T47D (cell line): ENCODE measurements around the gene CSNK1E.
A peak's percentile ranks its signal among the peaks of the same experiment; 100 is the strongest.

Source experiments
- DNase-seq, 2 experiments: peaks; one replicate each; pipeline versions ENCODE4 v3.0.0 to v3.0.0-alpha.2; 2011 to 2012; ENCODE audit warnings: low read depth in 1 of 2, low spot score in 1 of 2
- JUND ChIP-seq: IDR thresholded peaks from 2 replicates; pipeline ENCODE4 v1.6.1; 2012; ENCODE audit warnings: low read depth
- in situ Hi-C: cut with HindIII; loops from 2 replicates; pipeline ENCODE4 v1.10.0; 2016; ENCODE audit warnings: low sequenced_read_pairs, low pct_unique_long_range_greater_than_20kb

CSNK1E gene

DNA sequence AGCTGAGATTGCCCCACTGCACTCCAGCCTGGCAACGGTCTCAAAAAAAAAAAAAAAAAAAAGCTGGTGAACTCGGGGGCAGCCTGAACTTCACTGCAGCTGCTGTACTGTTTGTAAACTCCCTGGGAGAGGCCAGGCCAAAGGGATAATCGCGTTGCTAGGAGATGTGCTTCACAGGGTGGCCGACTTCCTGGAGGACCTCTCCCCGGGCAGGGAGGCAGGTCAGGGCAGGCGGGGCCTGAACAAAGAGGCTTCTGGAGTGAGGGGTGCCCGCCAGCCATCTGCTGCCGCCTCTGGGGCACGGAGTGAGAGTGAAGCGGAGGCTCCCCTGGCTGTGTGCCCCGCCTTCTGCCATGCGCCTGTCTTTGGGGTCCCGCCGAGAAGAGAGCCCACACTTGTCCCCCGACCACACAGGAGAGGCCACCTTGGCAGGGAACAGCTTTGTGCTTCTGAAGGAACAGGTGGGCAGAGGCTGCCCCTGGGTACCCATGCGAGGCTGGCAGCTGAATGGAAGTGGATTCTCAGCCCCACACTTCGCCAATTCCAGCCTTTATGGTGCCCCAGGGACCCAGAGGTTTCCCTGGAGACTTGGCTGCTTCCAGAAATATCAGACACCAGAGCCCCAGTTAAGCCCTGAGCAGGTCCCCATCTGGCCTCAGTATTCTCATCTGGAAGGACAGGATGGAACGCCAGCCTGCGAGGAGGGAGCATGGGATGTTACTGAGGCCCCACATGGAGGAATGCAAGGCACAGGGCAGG, 74.0 kb downstream of the CSNK1E start:
- no peak for DNase-seq
- TF ChIP-seq JUND, result no peak
- in situ Hi-C loops, result no loop called here

DNA sequence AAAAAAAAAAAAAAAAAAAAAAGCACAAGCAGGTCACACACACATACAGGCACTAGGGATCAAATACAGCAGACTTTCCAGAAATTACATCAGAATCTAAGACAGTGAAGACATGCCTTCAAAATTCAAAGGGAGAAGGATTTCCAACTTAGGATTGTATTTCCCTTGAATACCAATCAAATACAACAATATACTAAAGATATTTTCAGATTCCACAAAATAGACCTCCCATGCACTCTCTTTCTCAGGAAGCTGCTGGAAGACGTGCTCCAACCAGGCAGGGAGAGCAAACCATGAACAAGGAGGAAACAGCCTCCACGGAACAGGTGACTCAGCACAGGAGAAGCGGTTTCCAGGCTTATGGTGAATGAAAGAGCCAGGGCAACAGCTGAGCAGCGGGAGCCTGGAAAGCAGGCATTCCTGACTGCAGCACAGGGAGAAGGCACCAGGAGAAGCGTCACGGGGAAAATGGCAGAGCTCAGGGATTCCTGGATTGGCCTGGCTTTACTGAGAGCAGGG, 76.4 kb downstream of the CSNK1E start:
- DNase-seq, result peak in 1 of 2 experiments; percentile 57
- no peak for TF ChIP-seq JUND
- in situ Hi-C loops, result no loop called here
